Erythroblast (primary cell): ENCODE results near the gene LYZL1.

Experiments used
- DNase-seq, 2 experiments: peaks; one replicate each; lab custom pipeline; 2025; lab: John Stamatoyannopoulos, UW
- GATA1 ChIP-seq: IDR thresholded peaks from 2 replicates; pipeline ENCODE4 v1.6.1; 2011; ENCODE audit warnings: low read depth, mild to moderate bottlenecking, control low read depth, low read length, moderate library complexity
- POLR2A ChIP-seq: IDR thresholded peaks from 2 replicates; pipeline ENCODE4 v1.6.1; 2011; ENCODE audit warnings: mild to moderate bottlenecking, low read length

LYZL1 gene

DNA sequence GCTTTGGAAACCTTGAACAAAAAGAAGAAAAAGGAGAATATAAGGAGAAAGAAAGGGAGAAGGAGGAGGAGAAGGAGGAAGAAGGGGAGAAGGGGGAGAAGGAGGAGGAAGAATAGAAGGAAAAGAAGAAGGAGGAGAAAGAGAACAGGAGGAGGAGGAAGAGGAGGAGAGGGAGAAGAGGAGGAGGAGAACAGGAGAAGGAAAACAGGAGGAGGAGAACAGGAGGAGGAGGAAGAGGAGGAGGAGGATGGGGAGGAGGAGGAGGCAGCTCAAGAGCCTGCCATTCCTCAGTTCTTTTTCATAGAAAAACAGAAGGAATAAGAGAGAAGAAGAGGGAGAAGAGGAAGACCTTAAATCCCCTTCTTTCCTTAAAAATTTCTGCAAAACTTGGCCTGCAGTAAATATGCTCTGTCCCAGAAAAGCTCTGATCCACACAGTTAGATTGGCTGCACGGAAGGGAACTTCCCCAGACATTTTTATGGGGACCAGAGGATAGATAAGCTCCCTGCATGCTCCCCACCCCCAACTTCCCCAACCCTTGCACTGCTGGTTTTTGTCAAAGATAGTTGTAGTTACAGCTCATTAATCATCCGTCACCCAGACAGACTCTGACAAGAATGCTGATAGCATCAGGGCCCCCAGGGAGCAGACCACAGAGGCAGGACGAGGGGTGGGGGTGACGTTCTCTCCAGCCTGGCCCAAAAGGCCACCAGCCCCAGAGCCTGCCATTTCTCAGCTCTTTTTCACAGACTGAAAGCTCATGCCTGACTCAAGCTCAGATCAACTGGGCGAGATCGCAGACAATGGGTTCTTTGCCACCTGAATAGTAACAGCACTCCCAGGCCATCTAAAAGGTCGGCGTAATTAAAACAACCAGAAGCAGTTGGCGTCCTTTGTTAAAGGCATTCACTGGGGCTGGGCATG lies 34.5 kb upstream of the LYZL1 start:
- TF ChIP-seq GATA1 (no peak), POLR2A (no peak)
- peak in 1 of 2 experiments; percentile 46 for DNase-seq

DNA sequence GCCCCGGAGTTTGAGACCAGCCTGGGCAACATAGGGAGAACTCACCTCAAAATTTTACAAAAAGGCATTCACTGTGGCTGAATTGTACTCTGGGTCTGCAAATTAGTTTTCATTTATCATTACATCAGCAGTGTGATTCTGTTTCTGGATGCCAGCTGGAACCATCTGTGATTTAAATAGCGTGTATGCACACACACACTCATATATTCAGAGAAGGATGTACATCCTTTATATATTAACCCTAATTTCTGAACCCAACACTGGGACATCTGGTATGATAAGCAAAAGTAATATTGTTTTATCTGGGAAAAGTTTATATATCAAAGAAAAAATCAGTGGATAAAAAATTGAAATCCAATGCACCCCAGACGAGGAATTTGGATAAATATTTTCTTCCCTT lies 33.8 kb upstream of the LYZL1 start:
- TF ChIP-seq GATA1 (no peak), POLR2A (no peak)
- DNase-seq: no peak

DNA sequence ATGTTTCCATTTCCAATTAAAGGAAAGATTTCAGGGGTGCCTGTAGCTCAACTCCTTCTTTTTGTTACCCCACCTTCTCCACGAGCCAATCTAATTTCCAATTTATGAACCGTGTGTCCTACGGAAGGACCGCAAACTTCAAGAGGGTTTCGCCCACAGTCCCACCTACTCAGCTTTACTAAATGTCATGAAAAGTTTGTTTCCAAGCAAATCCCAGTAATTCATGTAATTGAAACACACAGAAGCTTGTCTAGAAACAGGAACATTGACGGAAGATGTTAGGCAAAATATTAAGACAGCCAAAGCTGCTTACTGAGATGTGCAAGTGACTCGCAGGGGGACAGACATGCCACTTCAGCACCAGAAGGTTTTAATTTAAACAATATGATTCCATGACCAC lies 32.9 kb upstream of the LYZL1 start:
- TF ChIP-seq POLR2A (no peak), GATA1 (no peak)
- no peak for DNase-seq

DNA sequence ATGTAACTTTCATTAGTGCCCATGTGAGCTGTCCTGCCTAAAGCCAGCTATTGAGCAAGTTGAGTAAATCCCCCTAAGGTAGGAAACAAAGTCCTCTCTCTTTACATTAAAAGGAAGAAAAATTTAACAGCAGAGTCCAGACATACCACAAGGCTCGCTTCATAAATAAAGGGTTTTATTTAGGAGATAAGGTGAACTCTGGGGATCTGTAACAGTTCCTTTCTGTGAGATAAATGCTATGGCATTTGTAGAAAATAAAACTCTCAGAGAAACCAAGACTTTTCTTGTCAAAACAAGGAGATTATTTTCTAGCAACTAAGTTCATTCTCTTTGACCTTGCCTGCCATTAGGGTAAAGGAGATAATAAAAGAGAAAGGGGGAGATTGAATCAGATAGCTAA lies 32.3 kb upstream of the LYZL1 start:
- no peak for DNase-seq
- no peak for TF ChIP-seq GATA1
- TF ChIP-seq POLR2A: no peak

DNA sequence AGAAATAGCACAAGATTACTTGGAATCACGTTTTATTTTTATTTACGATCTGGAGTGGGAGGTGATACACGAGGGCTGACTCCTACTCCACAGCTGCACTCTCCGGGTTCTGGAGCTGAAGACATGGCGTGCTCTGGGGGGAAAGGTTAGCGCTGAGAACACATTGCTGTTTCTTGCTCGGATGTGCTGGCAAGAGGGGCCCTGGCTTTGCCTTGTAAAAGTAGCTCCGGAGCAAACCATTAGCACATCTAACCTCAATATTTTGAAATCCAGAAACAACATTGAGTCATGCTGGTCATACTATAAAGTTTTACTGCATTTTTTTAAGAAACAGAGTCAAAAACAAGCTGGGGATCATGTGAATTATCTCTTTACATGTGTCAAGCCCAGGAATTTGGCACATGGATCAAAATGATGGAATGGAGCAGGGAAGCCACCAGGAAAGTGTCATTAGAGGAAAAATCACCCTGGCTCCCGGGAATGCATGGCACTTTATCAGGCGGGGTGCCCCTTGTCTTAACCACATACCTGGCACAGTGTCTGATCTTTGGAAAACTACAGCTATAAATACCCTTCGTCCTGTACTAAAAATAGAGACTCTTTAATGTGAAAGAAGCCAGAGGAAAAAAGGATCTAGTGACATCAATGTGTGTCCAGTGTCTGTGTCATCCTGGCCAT lies 31.6 kb upstream of the LYZL1 start:
- no peak for TF ChIP-seq GATA1
- TF ChIP-seq POLR2A: no peak
- no peak for DNase-seq

DNA sequence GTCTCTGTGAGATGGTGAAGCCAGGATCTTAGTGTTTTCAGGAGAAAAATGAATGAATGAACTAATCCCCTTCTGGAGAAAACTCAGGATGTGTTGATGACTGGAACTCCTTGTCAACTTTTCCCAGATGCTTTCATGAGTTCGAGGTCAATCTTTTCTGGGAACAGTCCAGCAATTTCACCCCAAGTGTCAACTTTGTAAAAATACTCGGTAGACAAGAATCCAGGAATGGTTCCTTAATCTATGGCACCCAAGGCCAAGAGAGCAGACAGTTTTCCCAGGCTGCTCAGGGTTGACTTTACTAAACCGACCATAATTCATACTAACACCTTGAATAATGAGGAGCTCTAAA lies 31.1 kb upstream of the LYZL1 start:
- no peak for TF ChIP-seq GATA1
- TF ChIP-seq POLR2A: no peak
- DNase-seq: no peak

DNA sequence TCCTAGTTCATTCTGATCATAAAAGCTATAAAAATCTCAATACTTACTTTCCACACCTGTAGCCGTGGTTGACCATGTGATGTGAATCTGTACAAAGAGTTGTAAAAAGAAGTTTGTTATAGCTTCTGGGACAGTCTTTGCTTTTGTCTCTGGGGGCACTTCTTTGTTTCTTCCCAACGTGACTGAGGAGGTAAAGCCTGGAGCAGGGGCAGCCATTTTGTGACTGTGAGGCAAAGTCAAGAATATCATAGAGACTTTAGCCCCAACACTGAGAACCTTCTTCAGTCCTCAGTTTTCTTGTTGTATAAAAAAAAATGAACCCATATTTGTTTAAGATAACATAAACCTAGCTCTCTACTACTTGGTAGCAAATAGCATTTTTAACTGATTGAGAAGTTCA lies 29.4 kb upstream of the LYZL1 start:
- TF ChIP-seq GATA1 (no peak), POLR2A (no peak)
- no peak for DNase-seq

DNA sequence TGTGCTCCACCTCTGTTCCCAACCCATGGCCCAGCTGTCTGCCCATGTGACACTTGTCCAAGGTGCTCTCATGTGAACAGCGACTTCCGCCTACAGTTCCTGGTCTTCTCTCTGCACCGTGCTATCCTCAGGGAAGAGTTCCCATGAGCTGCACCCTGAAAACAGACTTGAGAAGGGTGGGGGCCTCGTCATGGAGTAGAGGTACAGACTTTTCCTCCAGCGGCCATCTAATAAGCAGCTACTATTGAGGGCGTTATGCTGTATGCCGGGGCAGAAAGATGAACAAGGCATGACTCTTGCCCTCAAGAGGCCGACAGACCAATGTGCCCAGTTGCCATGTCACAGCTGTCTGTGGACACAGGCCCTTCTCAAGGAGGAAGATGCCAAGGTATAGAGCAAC lies 25.4 kb upstream of the LYZL1 start:
- TF ChIP-seq GATA1: no peak
- TF ChIP-seq POLR2A: no peak
- no peak for DNase-seq

DNA sequence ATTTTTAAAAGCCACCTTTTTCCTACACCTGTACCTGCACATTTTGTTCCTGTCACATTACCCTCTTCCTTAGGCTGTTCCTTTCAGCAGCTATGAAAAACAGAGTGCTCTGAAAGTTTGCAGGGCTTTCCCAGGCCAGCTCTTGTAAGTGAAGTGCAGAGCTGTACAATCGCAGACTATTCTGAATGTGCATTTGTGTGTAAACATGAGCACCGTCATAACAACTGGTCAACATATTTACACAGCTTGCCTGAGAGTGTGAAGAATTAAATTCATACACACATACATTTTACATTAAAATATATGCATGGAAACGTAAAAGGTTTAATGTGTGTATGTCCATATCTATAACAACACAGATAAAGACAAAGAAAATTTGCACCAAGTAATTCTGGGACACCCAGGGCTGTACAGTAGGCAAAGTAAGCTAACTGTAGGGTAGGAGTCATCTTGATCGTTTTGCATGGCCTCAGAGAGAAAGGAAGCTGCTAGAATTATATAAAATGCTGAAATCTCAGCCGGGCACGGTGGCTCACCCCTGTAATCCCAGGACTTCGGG lies 23.6 kb upstream of the LYZL1 start:
- no peak for DNase-seq
- TF ChIP-seq POLR2A (no peak), GATA1 (no peak)

DNA sequence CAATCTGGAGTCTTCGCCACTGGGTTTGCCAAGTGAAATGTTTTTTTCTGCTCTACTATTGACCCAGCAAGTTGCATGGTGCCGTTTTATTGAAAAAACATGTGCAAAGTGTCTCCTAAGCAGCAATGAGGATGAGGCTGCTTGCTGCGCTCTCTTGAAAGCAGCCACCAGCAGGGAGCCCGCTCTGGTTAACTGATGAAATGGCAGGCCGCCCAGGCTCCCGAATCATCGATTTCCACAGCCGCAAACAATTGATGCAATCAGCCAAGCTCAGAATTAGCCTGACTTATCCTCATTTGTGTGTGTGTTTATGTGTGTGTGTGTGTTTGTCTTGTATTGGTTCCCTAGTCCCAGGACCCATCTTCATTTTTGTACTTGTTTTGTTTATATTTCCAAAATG lies 22.2 kb upstream of the LYZL1 start:
- DNase-seq: no peak

DNA sequence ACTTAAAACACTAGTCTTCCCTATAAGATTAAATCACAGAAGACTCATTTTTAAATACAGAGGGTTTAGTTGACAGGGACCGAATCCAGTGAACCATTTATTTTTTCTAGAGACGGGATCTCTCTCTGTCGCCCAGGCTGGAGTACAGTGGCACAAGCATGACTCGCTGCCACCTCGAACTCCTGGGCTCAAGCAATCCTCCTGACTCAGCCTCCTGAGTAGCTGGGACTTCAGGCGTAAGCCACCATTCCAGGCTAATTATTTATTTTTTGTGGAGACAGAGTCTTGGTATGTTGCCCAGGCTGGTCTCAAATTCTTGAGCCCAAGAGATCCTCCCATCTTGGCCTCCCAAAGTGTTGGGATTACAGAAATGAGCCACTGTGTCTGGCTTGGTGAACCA lies 20.9 kb upstream of the LYZL1 start:
- DNase-seq: no peak
- TF ChIP-seq POLR2A (no peak), GATA1 (no peak)

More for the DNA sequence above, 22.2 kb upstream of the LYZL1 start:
- TF ChIP-seq GATA1: no peak
- TF ChIP-seq POLR2A: no peak

DNA sequence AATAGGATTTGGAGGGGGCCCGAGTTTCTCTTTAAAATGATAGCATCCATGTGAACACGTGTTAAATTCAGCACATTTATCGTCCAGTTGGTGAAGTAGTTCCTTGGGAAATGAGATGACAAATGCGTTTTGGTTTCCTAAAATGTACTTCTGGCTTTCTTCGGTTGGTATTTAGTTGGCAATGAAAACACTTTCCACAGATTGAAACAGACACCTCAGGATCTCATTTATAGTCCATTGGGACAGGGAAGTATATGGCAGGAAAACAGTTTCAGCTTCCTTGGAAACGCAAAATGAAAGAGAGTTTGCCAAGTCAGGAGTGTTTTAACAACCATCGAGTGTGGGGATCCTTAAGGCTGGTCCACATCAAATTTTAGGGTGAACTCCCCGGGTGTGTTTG lies 19.4 kb upstream of the LYZL1 start:
- DNase-seq: no peak
- TF ChIP-seq POLR2A (no peak), GATA1 (no peak)

DNA sequence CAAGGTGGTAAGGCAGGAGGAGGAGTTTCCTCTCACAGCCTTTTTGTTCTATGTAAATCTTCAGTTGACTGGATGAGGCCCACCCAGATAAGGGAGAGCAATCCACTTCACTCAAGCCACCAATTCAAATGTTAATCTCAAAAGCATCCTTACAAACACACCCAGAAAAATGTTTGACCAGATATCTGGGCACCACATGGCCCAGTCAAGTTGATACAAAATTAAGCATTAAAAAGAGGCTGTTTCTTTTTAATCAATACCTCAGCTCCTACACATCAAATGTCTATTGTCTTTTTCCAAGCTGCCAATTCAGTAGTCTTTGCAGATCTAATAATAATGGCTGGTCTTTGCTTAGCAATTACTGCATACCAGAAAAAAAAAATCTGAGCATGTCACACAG lies 18.0 kb upstream of the LYZL1 start:
- no peak for TF ChIP-seq GATA1
- TF ChIP-seq POLR2A: no peak
- DNase-seq: no peak

DNA sequence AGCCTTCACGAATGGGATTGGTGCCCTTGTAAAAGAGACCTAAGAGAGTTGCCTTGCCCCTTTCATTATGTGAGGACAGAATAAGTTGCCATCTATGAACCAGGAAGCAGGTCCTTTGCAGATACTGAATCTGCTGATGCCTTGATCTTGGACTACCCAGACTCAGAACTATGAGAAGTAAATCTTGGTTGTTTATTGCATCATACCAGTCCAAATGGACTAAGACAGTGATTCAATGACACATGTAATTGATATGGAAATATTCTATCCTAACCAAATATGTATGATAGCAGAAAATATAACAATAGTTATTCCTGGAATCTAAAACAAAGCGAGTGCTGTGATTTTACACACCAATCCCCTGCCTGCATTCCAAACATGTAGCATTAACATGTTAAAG lies 17.0 kb upstream of the LYZL1 start:
- TF ChIP-seq POLR2A (no peak), GATA1 (no peak)
- no peak for DNase-seq

DNA sequence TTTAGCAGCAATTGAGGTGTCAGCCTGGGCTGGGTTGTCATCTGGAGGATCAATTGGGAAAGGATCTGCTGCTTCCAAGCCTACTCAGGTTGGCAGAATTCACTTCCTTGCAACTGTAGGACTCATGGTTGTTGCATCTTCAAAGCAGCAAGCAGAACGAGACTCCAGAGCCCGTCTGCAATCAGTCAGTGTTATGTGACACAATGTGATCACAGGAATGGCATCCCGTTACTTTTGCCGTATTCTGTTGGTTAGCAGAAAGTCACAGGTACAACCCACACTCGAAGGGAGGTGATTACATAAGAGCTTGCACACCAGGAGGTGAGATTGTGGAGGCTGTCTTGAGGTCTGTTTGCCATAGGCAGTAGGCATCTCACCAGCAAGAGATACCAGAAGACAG lies 15.4 kb upstream of the LYZL1 start:
- no peak for DNase-seq
- TF ChIP-seq POLR2A: no peak
- no peak for TF ChIP-seq GATA1
